Neural crest cell (in vitro differentiated cells): ENCODE results near the gene MTARC2. TPM values are rescaled to one million over a fixed set of nuclear protein-coding genes. Genes with fewer than 3 reads are reported as not detected.

ENCODE experiments used
- DNase-seq: peaks from one replicate; pipeline ENCODE4 v3.0.0; 2021; ENCODE audit warnings: low read depth, mixed read lengths, low spot score
- H3K27ac Mint-ChIP-seq: one replicate; pipeline ENCODE4 v1.8.0; 2021; ENCODE audit warnings: mild to moderate bottlenecking, mixed read lengths; ENCODE audit not compliant: unreplicated experiment
- H3K27me3 Mint-ChIP-seq: 2 replicates; pipeline ENCODE4 v1.8.0; 2021; ENCODE audit warnings: low read depth, mild to moderate bottlenecking, mixed read lengths
- H3K36me3 Mint-ChIP-seq: 2 replicates; pipeline ENCODE4 v1.8.0; 2021; ENCODE audit warnings: low read depth, mild to moderate bottlenecking, mixed read lengths
- H3K4me1 Mint-ChIP-seq: 2 replicates; pipeline ENCODE4 v1.8.0; 2021; ENCODE audit warnings: mixed read lengths
- H3K4me3 Mint-ChIP-seq: one replicate; pipeline ENCODE4 v1.8.0; 2021; ENCODE audit warnings: mild to moderate bottlenecking, mixed read lengths
- H3K9me3 Mint-ChIP-seq: 2 replicates; pipeline ENCODE4 v1.8.0; 2021; ENCODE audit warnings: mixed read lengths
- total RNA-seq: library from RNA; stranded (reverse); gene quantifications from 2 replicates; pipeline ENCODE4 v1.2.1, GENCODE V29; 2021
- TF ChIP-seq, protein P1 (sequence below): fragments of 200-600 bp; sonication (generic); conservative IDR thresholded peaks from 2 replicates; pipeline ENCODE4 v1.5.0; 2021; ENCODE audit warnings: antibody characterized with exemption, mild to moderate bottlenecking

MTARC2 gene
- total RNA-seq, 1 donor from 2014 or later, result 4.1 TPM

DNA sequence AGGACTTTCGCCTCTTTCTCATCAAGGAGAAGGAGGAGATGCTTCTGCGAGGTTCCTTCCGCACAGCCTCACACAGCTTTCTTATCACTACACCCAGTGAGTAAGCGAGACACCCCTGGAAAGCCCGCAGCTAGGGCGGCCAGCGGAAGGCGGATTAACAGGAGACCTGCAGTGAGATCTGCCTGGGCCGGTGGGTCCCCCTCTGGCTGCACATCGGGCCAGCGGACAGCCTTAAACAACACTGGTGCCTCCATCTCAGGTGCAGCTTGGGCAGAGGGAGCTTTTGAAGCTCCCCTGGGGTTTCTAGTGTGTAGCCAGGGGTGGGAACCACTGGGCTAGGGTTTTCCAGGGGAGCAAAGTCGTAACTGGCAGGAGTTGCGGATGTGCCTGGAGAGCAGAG is 21.1 kb downstream of the MTARC2 start:
- H3K4me1 Mint-ChIP-seq, result no peaks in the 10 kb centered on the region
- no peak overlapping the region for H3K27ac Mint-ChIP-seq
- no peak overlapping the region for H3K4me3 Mint-ChIP-seq
- DNase-seq, result no peak
- no peaks in the 10 kb centered on the region for H3K27me3 Mint-ChIP-seq
- H3K36me3 Mint-ChIP-seq, result no peaks in the 10 kb centered on the region
- no peaks in the 10 kb centered on the region for H3K9me3 Mint-ChIP-seq
- TF ChIP-seq, protein P1, sequence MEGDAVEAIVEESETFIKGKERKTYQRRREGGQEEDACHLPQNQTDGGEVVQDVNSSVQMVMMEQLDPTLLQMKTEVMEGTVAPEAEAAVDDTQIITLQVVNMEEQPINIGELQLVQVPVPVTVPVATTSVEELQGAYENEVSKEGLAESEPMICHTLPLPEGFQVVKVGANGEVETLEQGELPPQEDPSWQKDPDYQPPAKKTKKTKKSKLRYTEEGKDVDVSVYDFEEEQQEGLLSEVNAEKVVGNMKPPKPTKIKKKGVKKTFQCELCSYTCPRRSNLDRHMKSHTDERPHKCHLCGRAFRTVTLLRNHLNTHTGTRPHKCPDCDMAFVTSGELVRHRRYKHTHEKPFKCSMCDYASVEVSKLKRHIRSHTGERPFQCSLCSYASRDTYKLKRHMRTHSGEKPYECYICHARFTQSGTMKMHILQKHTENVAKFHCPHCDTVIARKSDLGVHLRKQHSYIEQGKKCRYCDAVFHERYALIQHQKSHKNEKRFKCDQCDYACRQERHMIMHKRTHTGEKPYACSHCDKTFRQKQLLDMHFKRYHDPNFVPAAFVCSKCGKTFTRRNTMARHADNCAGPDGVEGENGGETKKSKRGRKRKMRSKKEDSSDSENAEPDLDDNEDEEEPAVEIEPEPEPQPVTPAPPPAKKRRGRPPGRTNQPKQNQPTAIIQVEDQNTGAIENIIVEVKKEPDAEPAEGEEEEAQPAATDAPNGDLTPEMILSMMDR, result no peak

- no peaks in the 10 kb centered on the region for H3K36me3 Mint-ChIP-seq
- no peak for DNase-seq
Observed at GRCh38 chr1:220770245-220770913, 22.3 kb downstream of the MTARC2 start.

DNA sequence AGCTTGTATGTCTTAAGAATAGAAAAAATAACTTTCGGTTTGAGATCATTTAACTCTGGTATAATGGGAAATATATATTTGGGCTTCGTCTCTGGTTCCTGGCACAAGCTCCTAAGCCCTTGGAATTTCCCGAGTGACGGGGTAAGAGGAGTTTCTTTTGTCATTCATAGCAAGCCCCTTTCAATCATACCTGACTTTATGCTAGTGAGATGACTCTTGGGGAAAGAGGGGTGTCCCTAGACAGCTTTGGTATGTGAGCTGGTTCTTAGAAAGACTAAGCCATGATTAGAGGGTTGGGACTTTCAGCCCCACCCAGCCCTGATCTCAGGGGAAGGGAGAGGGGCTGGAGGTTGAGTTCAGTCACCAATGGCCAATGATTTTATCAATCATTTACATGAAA is 24.7 kb downstream of the MTARC2 start:
- H3K27ac Mint-ChIP-seq, result no peak overlapping the region
- no peaks in the 10 kb centered on the region for H3K27me3 Mint-ChIP-seq

More at GRCh38 chr1:220770245-220770913, 22.3 kb downstream of the MTARC2 start:
- no peaks in the 10 kb centered on the region for H3K27me3 Mint-ChIP-seq
- peak overlapping the region; percentile 27 for H3K27ac Mint-ChIP-seq
- TF ChIP-seq, protein P1, result no peak
- H3K9me3 Mint-ChIP-seq, result no peaks in the 10 kb centered on the region
- no peak overlapping the region for H3K4me3 Mint-ChIP-seq
- no peaks in the 10 kb centered on the region for H3K4me1 Mint-ChIP-seq

GRCh38 chr1:220775240-220775853 is 27.2 kb downstream of the MTARC2 start:
- no peak overlapping the region for H3K27ac Mint-ChIP-seq
- no peaks in the 10 kb centered on the region for H3K4me1 Mint-ChIP-seq
- H3K27me3 Mint-ChIP-seq, result no peaks in the 10 kb centered on the region
- peak; percentile 59 for DNase-seq
- H3K36me3 Mint-ChIP-seq, result no peaks in the 10 kb centered on the region
- TF ChIP-seq, protein P1, result peak; percentile 91
- H3K9me3 Mint-ChIP-seq, result no peaks in the 10 kb centered on the region
- no peak overlapping the region for H3K4me3 Mint-ChIP-seq

More for the DNA sequence above, 24.7 kb downstream of the MTARC2 start:
- Mint-ChIP-seq H3K4me3 (no peak overlapping the region), H3K36me3 (no peaks in the 10 kb centered on the region), H3K9me3 (no peaks in the 10 kb centered on the region), H3K4me1 (no peaks in the 10 kb centered on the region)
- no peak for DNase-seq
- TF ChIP-seq, protein P1, result no peak

- TF ChIP-seq, protein P1, result no peak
- no peaks in the 10 kb centered on the region for H3K27me3 Mint-ChIP-seq
- no peak overlapping the region for H3K27ac Mint-ChIP-seq
- no peak for DNase-seq
- no peaks in the 10 kb centered on the region for H3K9me3 Mint-ChIP-seq
- no peaks in the 10 kb centered on the region for H3K36me3 Mint-ChIP-seq
- no peaks in the 10 kb centered on the region for H3K4me1 Mint-ChIP-seq
- no peak overlapping the region for H3K4me3 Mint-ChIP-seq
Observed at GRCh38 chr1:220776254-220776653, 28.1 kb downstream of the MTARC2 start.
